ENCODE measurements around the gene TMCC3.

DNA sequence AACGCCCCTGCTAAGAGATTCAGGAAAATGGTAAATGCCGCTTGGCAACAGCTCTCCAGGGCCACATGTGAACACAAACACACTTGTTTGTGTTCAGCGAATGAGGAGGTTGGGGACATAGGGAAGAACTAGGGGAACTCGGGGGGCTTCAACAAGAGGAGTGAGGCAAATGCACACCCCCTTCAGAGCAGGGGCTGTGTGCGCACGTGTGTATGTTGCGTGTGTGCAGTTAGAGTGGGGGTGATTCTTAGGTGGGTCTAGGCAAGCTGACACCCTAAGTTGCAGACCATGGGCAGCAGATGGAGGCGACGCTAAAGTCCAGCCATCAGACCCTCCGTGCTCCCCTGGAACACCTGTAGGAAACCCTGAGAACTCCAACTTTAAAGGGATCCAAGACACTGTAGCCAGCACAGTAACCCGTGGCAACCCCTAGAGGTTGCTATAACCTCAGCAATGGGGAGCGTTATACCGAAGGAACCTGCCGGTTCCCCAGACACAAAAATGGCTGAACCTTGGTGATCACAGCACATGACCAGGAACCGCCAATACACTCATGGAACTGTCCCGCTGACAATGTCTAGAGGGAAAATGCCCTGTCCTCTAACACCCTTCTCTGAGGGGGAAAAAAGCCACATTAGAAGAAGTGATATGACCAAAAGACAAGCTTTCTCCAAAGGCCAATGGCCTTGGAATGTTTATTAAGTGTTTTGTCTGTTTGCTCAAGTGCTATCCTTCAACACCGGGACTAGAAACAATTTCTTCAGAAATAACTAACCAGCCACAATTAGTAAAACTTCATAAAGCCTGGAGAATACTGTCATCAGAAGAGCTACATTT, 104.2 kb downstream of the TMCC3 start:
- TF ChIP-seq, protein P1, sequence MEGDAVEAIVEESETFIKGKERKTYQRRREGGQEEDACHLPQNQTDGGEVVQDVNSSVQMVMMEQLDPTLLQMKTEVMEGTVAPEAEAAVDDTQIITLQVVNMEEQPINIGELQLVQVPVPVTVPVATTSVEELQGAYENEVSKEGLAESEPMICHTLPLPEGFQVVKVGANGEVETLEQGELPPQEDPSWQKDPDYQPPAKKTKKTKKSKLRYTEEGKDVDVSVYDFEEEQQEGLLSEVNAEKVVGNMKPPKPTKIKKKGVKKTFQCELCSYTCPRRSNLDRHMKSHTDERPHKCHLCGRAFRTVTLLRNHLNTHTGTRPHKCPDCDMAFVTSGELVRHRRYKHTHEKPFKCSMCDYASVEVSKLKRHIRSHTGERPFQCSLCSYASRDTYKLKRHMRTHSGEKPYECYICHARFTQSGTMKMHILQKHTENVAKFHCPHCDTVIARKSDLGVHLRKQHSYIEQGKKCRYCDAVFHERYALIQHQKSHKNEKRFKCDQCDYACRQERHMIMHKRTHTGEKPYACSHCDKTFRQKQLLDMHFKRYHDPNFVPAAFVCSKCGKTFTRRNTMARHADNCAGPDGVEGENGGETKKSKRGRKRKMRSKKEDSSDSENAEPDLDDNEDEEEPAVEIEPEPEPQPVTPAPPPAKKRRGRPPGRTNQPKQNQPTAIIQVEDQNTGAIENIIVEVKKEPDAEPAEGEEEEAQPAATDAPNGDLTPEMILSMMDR (IDR thresholded peaks at IDR 0.05): peak in 5 of 7 experiments; percentile 68 to 86 (median 78)
- TF ChIP-seq POLR2A (IDR thresholded peaks at IDR 0.05) (no peak), POLR2AphosphoS5 (IDR thresholded peaks at IDR 0.05) (peak in 1 of 3 donors; percentile 22), EP300 (IDR thresholded peaks at IDR 0.05) (no peak)

Measured in stomach (tissue), 4 donors.